HEK293T (cell line): Measurements from ENCODE around the gene PRDM13.

Experiments
- BHLHE40 ChIP-seq: fragments of 450-650 bp; IDR thresholded peaks from 2 replicates; pipeline ENCODE4 v1.6.1; 2016; ENCODE audit warnings: mild to moderate bottlenecking, moderate library complexity, borderline replicate concordance
- ELF4 ChIP-seq: fragments of 450-650 bp; IDR thresholded peaks from 2 replicates; pipeline ENCODE4 v1.6.1; 2017; ENCODE audit warnings: antibody characterized with exemption
- FOXA1 ChIP-seq: fragments of 450-650 bp; IDR thresholded peaks from 2 replicates; pipeline ENCODE4 v1.6.1; 2016; ENCODE audit warnings: mild to moderate bottlenecking
- FOXK2 ChIP-seq: fragments of 450-650 bp; IDR thresholded peaks from 2 replicates; pipeline ENCODE4 v1.6.1; 2016; ENCODE audit warnings: mild to moderate bottlenecking
- FOXM1 ChIP-seq: fragments of 450-650 bp; IDR thresholded peaks from 2 replicates; pipeline ENCODE4 v1.6.1; 2017; ENCODE audit warnings: mild to moderate bottlenecking, borderline replicate concordance
- LEF1 ChIP-seq: fragments of 450-650 bp; IDR thresholded peaks from 2 replicates; pipeline ENCODE4 v1.6.1; 2017; ENCODE audit warnings: mild to moderate bottlenecking, borderline replicate concordance
- NFRKB ChIP-seq: fragments of 450-650 bp; IDR thresholded peaks from 2 replicates; pipeline ENCODE4 v1.6.1; 2016; ENCODE audit warnings: mild to moderate bottlenecking, moderate library complexity
- SP1 ChIP-seq: fragments of 450-650 bp; IDR thresholded peaks from 2 replicates; pipeline ENCODE4 v1.6.1; 2017
- SUZ12 ChIP-seq: fragments of 450-650 bp; IDR thresholded peaks from 2 replicates; pipeline ENCODE4 v1.6.1; 2016; ENCODE audit warnings: mild to moderate bottlenecking
- TARDBP ChIP-seq: fragments of 450-650 bp; IDR thresholded peaks from 2 replicates; pipeline ENCODE4 v1.6.1; 2016
- TF ChIP-seq, protein P1 (sequence below): fragments of 450-650 bp; IDR thresholded peaks from 2 replicates; pipeline ENCODE4 v1.6.1; 2016

DNA sequence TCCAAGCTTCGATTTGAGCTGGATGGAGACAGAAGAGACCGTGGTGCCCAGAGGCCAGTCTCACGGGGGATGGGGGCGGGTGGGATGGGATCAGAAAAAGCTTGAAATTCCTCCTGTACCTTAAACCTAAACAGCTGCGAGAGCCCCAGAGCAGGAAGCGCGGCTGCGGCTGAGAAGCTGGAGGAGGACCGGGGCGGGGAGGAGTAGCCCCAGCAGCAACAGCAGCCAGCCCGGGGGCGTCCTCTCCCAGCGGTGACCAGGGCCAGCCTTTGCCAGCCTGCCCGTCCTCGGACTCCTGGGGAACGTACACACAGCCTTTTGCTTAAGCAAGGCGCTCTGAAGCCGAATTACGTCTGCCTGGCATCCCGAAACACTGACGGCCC is 17.4 kb upstream of the PRDM13 start:
- TF ChIP-seq, protein P1, sequence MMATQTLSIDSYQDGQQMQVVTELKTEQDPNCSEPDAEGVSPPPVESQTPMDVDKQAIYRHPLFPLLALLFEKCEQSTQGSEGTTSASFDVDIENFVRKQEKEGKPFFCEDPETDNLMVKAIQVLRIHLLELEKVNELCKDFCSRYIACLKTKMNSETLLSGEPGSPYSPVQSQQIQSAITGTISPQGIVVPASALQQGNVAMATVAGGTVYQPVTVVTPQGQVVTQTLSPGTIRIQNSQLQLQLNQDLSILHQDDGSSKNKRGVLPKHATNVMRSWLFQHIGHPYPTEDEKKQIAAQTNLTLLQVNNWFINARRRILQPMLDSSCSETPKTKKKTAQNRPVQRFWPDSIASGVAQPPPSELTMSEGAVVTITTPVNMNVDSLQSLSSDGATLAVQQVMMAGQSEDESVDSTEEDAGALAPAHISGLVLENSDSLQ, result no peak
- TF ChIP-seq NFRKB (no peak), SP1 (no peak), ELF4 (no peak), SUZ12 (no peak), TARDBP (no peak), FOXM1 (no peak), BHLHE40 (no peak), FOXK2 (no peak), FOXA1 (no peak), LEF1 (no peak)
